Fibroblast of villous mesenchyme (primary cell): ENCODE results near the gene NRP2. TPM values are rescaled to one million over a fixed set of nuclear protein-coding genes. Genes with fewer than 3 reads are reported as not detected.

Source experiments
- DNase-seq: peaks from one replicate; pipeline ENCODE4 v3.0.0-alpha.2; 2010; ENCODE audit warnings: low read depth
- H3K4me3 ChIP-seq: 2 replicates; pipeline ENCODE4 v1.5.1; 2011; ENCODE audit warnings: low read depth, mild to moderate bottlenecking, low read length
- total RNA-seq: library from RNA; depleted of rRNA; stranded (reverse); fragments of >200 nt; gene quantifications from 2 replicates; pipeline ENCODE4 v1.2.3, GENCODE V29; 2012
- TF ChIP-seq, protein P1 (sequence below): IDR thresholded peaks from 2 replicates; pipeline ENCODE4 v1.5.1; 2012; ENCODE audit warnings: low read depth, mild to moderate bottlenecking, low read length; ENCODE audit not compliant: insufficient read depth

The NRP2 gene
- total RNA-seq, 1 donor = 117 TPM

DNA sequence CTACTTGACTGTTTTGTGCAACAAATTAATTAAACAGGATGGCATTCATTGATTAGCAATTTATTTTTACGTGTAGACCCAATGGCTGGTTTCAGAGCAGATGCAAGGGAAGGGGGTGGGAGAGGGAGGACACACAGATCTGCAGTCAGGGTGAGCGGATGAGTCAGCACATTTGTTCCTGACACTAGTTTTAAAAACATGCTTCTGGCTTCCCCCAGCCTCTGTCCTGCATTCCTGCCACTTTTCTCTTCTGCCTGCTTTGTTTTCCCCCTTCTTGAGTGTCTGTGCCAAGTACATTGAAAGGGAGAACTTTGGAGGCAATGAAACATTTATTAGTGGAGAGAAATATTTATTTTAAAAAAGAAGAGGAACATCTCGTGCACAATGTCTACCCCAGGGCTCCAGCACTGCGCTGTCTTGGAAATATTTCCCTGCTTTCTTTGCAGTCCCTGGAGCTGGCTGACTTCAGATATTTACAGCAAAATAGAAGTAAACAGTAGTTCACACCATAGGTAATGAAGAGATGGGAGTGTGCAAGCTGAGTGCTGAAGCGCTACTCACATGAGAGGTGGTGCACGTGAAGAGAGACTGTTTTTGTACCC is 52.2 kb downstream of the NRP2 start:
- no peak overlapping the region for H3K4me3 ChIP-seq
- peak; percentile 88 for DNase-seq

GRCh38 chr2:205738117-205738968 is 56.0 kb downstream of the NRP2 start:
- TF ChIP-seq, protein P1, sequence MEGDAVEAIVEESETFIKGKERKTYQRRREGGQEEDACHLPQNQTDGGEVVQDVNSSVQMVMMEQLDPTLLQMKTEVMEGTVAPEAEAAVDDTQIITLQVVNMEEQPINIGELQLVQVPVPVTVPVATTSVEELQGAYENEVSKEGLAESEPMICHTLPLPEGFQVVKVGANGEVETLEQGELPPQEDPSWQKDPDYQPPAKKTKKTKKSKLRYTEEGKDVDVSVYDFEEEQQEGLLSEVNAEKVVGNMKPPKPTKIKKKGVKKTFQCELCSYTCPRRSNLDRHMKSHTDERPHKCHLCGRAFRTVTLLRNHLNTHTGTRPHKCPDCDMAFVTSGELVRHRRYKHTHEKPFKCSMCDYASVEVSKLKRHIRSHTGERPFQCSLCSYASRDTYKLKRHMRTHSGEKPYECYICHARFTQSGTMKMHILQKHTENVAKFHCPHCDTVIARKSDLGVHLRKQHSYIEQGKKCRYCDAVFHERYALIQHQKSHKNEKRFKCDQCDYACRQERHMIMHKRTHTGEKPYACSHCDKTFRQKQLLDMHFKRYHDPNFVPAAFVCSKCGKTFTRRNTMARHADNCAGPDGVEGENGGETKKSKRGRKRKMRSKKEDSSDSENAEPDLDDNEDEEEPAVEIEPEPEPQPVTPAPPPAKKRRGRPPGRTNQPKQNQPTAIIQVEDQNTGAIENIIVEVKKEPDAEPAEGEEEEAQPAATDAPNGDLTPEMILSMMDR = no peak
- H3K4me3 ChIP-seq = no peak overlapping the region

More for the DNA sequence above, 52.2 kb downstream of the NRP2 start:
- TF ChIP-seq, protein P1 = no peak

GRCh38 chr2:205739620-205740019 is 57.3 kb downstream of the NRP2 start:
- no peak for DNase-seq
- TF ChIP-seq, protein P1 = no peak
- H3K4me3 ChIP-seq = no peak overlapping the region

More at GRCh38 chr2:205738117-205738968, 56.0 kb downstream of the NRP2 start:
- DNase-seq = no peak

- H3K4me3 ChIP-seq = no peak overlapping the region
- no peak for DNase-seq
- TF ChIP-seq, protein P1 = no peak
Observed at GRCh38 chr2:205740381-205740780, 58.1 kb downstream of the NRP2 start.

- TF ChIP-seq, protein P1 = no peak
- no peak overlapping the region for H3K4me3 ChIP-seq
- DNase-seq = no peak
Observed at GRCh38 chr2:205741256-205741978, 59.1 kb downstream of the NRP2 start.

DNA sequence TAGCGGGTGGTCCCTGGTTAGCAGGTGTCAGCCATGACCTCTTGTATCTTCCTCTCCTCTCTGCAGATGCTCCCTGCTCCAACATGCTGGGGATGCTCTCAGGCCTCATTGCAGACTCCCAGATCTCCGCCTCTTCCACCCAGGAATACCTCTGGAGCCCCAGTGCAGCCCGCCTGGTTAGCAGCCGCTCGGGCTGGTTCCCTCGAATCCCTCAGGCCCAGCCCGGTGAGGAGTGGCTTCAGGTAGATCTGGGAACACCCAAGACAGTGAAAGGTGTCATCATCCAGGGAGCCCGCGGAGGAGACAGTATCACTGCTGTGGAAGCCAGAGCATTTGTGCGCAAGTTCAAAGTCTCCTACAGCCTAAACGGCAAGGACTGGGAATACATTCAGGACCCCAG is 60.8 kb downstream of the NRP2 start:
- no peak overlapping the region for H3K4me3 ChIP-seq
- TF ChIP-seq, protein P1 = no peak
- no peak for DNase-seq
